HG02970 (cell line): Measurements from ENCODE around the gene ENKUR.

ENCODE experiments used
- ATAC-seq: cut with Tn5 transposase; IDR thresholded peaks from one replicate; pipeline ENCODE4 v1.9.1; 2021; ENCODE audit warnings: mild to moderate bottlenecking, moderate library complexity, moderate number of reproducible peaks; ENCODE audit not compliant: unreplicated experiment, low FRiP score

ENKUR gene

GRCh38 chr10:25015828-25016375, at the start of gene ENKUR:
Gene ENKUR, minus strand, starts transcription at chr10:25016158. Its CDS starts 222 bp downstream, at chr10:25015936.
- ATAC-seq, result peak; percentile 69

GRCh38 chr10:25064401-25064800, 48.4 kb upstream of the ENKUR start:
- no peak for ATAC-seq

- no peak for ATAC-seq
These were observed 47.7 kb upstream of the ENKUR start for GRCh38 chr10:25063644-25064043.

- no peak for ATAC-seq
These were observed 47.2 kb upstream of the ENKUR start for GRCh38 chr10:25063157-25063556.

GRCh38 chr10:25061711-25062449, 45.9 kb upstream of the ENKUR start:
- no peak for ATAC-seq

GRCh38 chr10:25061125-25061524, 45.2 kb upstream of the ENKUR start:
- ATAC-seq, result no peak

- ATAC-seq, result no peak
These were observed 44.0 kb upstream of the ENKUR start for GRCh38 chr10:25059990-25060389.

- ATAC-seq, result no peak
These were observed 41.9 kb upstream of the ENKUR start for GRCh38 chr10:25057886-25058285.

GRCh38 chr10:25056726-25057125, 40.8 kb upstream of the ENKUR start:
- ATAC-seq, result no peak

- ATAC-seq, result no peak
These were observed 36.1 kb upstream of the ENKUR start for GRCh38 chr10:25052012-25052411.

- ATAC-seq, result no peak
These were observed 34.4 kb upstream of the ENKUR start for GRCh38 chr10:25050402-25050801.

- ATAC-seq, result no peak
These were observed 34.0 kb upstream of the ENKUR start for GRCh38 chr10:25049966-25050365.

GRCh38 chr10:25048450-25048849, 32.5 kb upstream of the ENKUR start:
- ATAC-seq, result no peak

- no peak for ATAC-seq
These were observed 31.8 kb upstream of the ENKUR start for GRCh38 chr10:25047591-25048301.

- ATAC-seq, result no peak
These were observed 31.1 kb upstream of the ENKUR start for GRCh38 chr10:25047088-25047487.

GRCh38 chr10:25046641-25047040, 30.7 kb upstream of the ENKUR start:
- no peak for ATAC-seq

GRCh38 chr10:25039531-25039930, 23.6 kb upstream of the ENKUR start:
- no peak for ATAC-seq

GRCh38 chr10:25038325-25038724, 22.4 kb upstream of the ENKUR start:
- no peak for ATAC-seq

GRCh38 chr10:25036381-25036780, 20.4 kb upstream of the ENKUR start:
- no peak for ATAC-seq

- ATAC-seq, result no peak
These were observed 13.6 kb upstream of the ENKUR start for GRCh38 chr10:25029519-25029918.

- ATAC-seq, result no peak
These were observed 12.8 kb upstream of the ENKUR start for GRCh38 chr10:25028711-25029110.

- ATAC-seq, result no peak
These were observed 10.5 kb upstream of the ENKUR start for GRCh38 chr10:25026463-25026862.
